Heart left ventricle (tissue), 13 donors: ENCODE data around the gene COLGALT1.

Experiments used
- CTCF ChIP-seq, 12 donors: fragments of 200-600 bp; sonication (generic) in 4 of 12; IDR thresholded peaks; one replicate each; pipeline versions ENCODE4 v1.5.0 to v1.8.0; 2018 to 2022; ENCODE audit warnings: antibody characterized with exemption in 12 of 12, mild to moderate bottlenecking in 5 of 12
- POLR2A ChIP-seq, 2 donors: fragments of 450-650 bp; IDR thresholded peaks; one replicate each; pipeline ENCODE4 v1.6.1; 2017; ENCODE audit warnings: antibody characterized with exemption in 2 of 2, mild to moderate bottlenecking in 2 of 2, moderate library complexity in 2 of 2
- donor health status: ischemic (EF 13 %, LVEDD 7.1; RV severe dilation, severe dysfunction).
- donor health status: DM: no; HTN: yes; CAD: no.
- donor health status: DM: no; HTN: no; CAD: no.
- donor health status: ischemic (EF 25% LVEDD 6.9; RV normal size, moderate dysfunction).
- donor health status: ischemic (EF 25% LVEDD 5.7; RV mildly dilated, moderate dysfunction).
- donor health status: ischemic (EF 35%, LVEDD 5.7; RV mildly dilated, moderate dysfunction).
- donor health status: nonischemic (EF 11% LVEDD 7.7; RV severe dilation, severe dysfunction).
- donor health status: DM: yes; HTN: yes; CAD: no.
- donor health status: PGD.
- donor health status: ischemic (EF 29% LVEDD 5.4; RV normal size, mild dysfunction).
- donor health status: nonischemic (EF 23%, LVEDD 6.1; RV moderate dilation, normal function).

DNA sequence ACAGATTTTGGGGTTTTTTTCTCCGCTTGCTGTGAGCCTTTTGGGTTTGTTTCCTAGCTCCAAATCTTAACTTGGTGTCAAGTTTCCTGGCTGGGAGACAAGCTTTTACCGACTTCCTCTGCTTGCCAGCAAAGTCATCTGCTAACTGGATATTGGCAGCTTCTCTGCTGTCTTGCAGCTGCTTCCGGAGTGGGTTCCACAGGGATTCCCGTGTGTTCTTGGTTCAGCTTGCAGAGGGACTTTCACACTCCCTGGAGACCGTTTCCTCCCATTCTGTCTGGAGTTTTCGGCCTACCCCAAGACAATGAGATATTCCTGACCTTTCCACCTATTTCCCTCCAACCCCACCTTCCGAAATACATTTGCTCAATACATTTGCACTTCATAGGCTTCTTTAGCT, 2.2 kb upstream of the COLGALT1 start:
- TF ChIP-seq POLR2A (IDR thresholded peaks at IDR 0.05) (no peak), CTCF (IDR thresholded peaks at IDR 0.05) (no peak)
